Measurements from ENCODE around the gene AACS. TPM values are rescaled to one million over a fixed set of nuclear protein-coding genes. Genes with fewer than 3 reads are reported as not detected.

The AACS gene
- total RNA-seq, 2 experiments from 2014 or later = 10.8 to 11.7 TPM

- no peak overlapping the region for H3K27ac Mint-ChIP-seq
- ChIA-PET CTCF (no interaction called here), POLR2A (no interaction called here)
- H3K4me3 Mint-ChIP-seq = no peak overlapping the region
- Histone ChIP-seq H3K4me3 (ENCODE audit: low read length) (no peak overlapping the region), H3K27me3 (ENCODE audit: control insufficient read depth in 1 of 2, insufficient read depth in 2 of 2, low read length in 2 of 2) (peaks cover 0 to 3% of the 10 kb centered on the region in 2 experiments), H3K9me3 (ENCODE audit: control insufficient read depth in 1 of 2, insufficient read depth in 1 of 2, low read length in 2 of 2) (peaks cover 0 to 4% of the 10 kb centered on the region in 2 experiments), H3K4me1 (ENCODE audit: insufficient read depth, low read length) (no peaks in the 10 kb centered on the region), H3K36me3 (ENCODE audit: insufficient read depth, low read length) (no peaks in the 10 kb centered on the region), H3K27ac (ENCODE audit: low read depth in 1 of 2, low read length in 2 of 2) (no peak overlapping the region)
- no peaks in the 10 kb centered on the region for H3K9me3 Mint-ChIP-seq
- H3K27me3 Mint-ChIP-seq = no peaks in the 10 kb centered on the region
- no peaks in the 10 kb centered on the region for H3K36me3 Mint-ChIP-seq (ENCODE audit: low read depth)
- DNase-seq (no peak), ATAC-seq (ENCODE audit: poor library complexity) (no peak)
- no peak for TF ChIP-seq CTCF (IDR thresholded peaks at IDR 0.05)
- no peaks in the 10 kb centered on the region for H3K4me1 Mint-ChIP-seq (ENCODE audit: low read depth)
- intact Hi-C loops (cut with DNase I, micrococcal nuclease) = no loop called here
Measured at GRCh38 chr12:125152463-125152862, 87.2 kb downstream of the AACS start.

- H3K9me3 Mint-ChIP-seq = no peaks in the 10 kb centered on the region
- DNase-seq = no peak
- no peaks in the 10 kb centered on the region for H3K36me3 Mint-ChIP-seq (ENCODE audit: low read depth)
Measured at GRCh38 chr12:125155366-125155765, 90.1 kb downstream of the AACS start.

GRCh38 chr12:125157177-125157576, 91.9 kb downstream of the AACS start:
- no peaks in the 10 kb centered on the region for H3K4me1 Mint-ChIP-seq (ENCODE audit: low read depth)
- H3K27me3 ChIP-seq (ENCODE audit: control insufficient read depth in 1 of 2, insufficient read depth in 2 of 2, low read length in 2 of 2) = peaks cover 0 to 3% of the 10 kb centered on the region in 2 experiments
- TF ChIP-seq CTCF (IDR thresholded peaks at IDR 0.05) = no peak
- H3K9me3 ChIP-seq (ENCODE audit: control insufficient read depth in 1 of 2, insufficient read depth in 1 of 2, low read length in 2 of 2) = peaks cover 4% of the 10 kb centered on the region in 2 experiments
- DNase-seq (no peak), ATAC-seq (ENCODE audit: poor library complexity) (no peak)
- CTCF ChIA-PET = no interaction called here
- no peak overlapping the region for H3K27ac Mint-ChIP-seq
- POLR2A ChIA-PET = no interaction called here
- H3K4me3 Mint-ChIP-seq = no peak overlapping the region
- intact Hi-C loops (cut with DNase I, micrococcal nuclease) = no loop called here
- H3K27me3 Mint-ChIP-seq = no peaks in the 10 kb centered on the region
- H3K36me3 ChIP-seq (ENCODE audit: insufficient read depth, low read length) = no peaks in the 10 kb centered on the region
- H3K9me3 Mint-ChIP-seq = no peaks in the 10 kb centered on the region
- no peaks in the 10 kb centered on the region for H3K36me3 Mint-ChIP-seq (ENCODE audit: low read depth)
- no peak overlapping the region for H3K4me3 ChIP-seq (ENCODE audit: low read length)
- no peak overlapping the region for H3K27ac ChIP-seq (ENCODE audit: low read depth in 1 of 2, low read length in 2 of 2)
- no peaks in the 10 kb centered on the region for H3K4me1 ChIP-seq (ENCODE audit: insufficient read depth, low read length)

More at GRCh38 chr12:125155366-125155765, 90.1 kb downstream of the AACS start:
- Histone ChIP-seq H3K27ac (ENCODE audit: low read depth in 1 of 2, low read length in 2 of 2) (no peak overlapping the region), H3K4me3 (ENCODE audit: low read length) (no peak overlapping the region), H3K4me1 (ENCODE audit: insufficient read depth, low read length) (no peaks in the 10 kb centered on the region), H3K36me3 (ENCODE audit: insufficient read depth, low read length) (no peaks in the 10 kb centered on the region), H3K27me3 (ENCODE audit: control insufficient read depth in 1 of 2, insufficient read depth in 2 of 2, low read length in 2 of 2) (peaks cover 0 to 3% of the 10 kb centered on the region in 2 experiments), H3K9me3 (ENCODE audit: control insufficient read depth in 1 of 2, insufficient read depth in 1 of 2, low read length in 2 of 2) (peaks cover 4% of the 10 kb centered on the region in 2 experiments)
- H3K4me3 Mint-ChIP-seq = no peak overlapping the region
- H3K27me3 Mint-ChIP-seq = no peaks in the 10 kb centered on the region
- ChIA-PET CTCF (no interaction called here), POLR2A (no interaction called here)
- no peak overlapping the region for H3K27ac Mint-ChIP-seq
- no peaks in the 10 kb centered on the region for H3K4me1 Mint-ChIP-seq (ENCODE audit: low read depth)
- intact Hi-C loops (cut with DNase I, micrococcal nuclease) = no loop called here
- TF ChIP-seq CTCF (IDR thresholded peaks at IDR 0.05) = no peak
- no peak for ATAC-seq (ENCODE audit: poor library complexity)
